PC-9 (cell line): ENCODE data around the gene KCNH2.

Experiments
- EZH2 ChIP-seq: fragments of 200-600 bp; sonication (generic); IDR thresholded peaks from 2 replicates; pipeline ENCODE4 v1.8.0; 2017; ENCODE audit warnings: antibody characterized with exemption, low read depth
- TF ChIP-seq, protein P1 (sequence below): fragments of 200-600 bp; sonication (generic); conservative IDR thresholded peaks from 2 replicates; pipeline ENCODE4 v1.6.1; 2017; ENCODE audit warnings: mixed run types, antibody characterized with exemption, mild to moderate bottlenecking, moderate library complexity

DNA sequence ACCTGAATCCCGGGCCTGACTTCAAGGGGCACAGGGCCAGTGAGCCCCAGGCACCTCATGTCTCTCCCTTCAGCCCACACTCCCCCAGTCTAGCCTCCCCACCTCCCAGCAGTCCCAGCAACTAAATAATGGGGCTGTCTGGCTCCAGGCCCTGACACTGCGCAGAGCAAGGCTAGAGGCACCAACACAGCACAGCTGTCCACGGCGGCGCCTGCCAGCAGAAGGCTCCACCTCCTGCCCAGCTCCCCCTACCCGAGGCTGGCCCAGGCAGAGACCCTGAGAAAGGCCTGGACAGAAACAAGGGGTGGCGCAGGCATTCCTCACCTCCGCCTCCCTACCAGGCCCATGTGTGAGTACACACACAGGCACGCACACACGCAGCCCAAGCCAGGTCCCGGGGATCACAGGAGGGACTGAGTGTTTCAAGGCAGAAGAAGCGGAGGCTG is 6.1 kb downstream of the KCNH2 start:
- TF ChIP-seq, protein P1, sequence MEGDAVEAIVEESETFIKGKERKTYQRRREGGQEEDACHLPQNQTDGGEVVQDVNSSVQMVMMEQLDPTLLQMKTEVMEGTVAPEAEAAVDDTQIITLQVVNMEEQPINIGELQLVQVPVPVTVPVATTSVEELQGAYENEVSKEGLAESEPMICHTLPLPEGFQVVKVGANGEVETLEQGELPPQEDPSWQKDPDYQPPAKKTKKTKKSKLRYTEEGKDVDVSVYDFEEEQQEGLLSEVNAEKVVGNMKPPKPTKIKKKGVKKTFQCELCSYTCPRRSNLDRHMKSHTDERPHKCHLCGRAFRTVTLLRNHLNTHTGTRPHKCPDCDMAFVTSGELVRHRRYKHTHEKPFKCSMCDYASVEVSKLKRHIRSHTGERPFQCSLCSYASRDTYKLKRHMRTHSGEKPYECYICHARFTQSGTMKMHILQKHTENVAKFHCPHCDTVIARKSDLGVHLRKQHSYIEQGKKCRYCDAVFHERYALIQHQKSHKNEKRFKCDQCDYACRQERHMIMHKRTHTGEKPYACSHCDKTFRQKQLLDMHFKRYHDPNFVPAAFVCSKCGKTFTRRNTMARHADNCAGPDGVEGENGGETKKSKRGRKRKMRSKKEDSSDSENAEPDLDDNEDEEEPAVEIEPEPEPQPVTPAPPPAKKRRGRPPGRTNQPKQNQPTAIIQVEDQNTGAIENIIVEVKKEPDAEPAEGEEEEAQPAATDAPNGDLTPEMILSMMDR: no peak
- TF ChIP-seq EZH2: no peak
